Cardiac septum (tissue), 1 donor: ENCODE measurements around the gene GYS1. TPM values are rescaled to one million over a fixed set of nuclear protein-coding genes. Genes with fewer than 3 reads are reported as not detected.
"Not testable (repeated sequence)": the region's sequence is repeated elsewhere in the genome, so short reads cannot be mapped to it uniquely, and the experiment has no call there.

Experiments used
- DNase-seq: peaks from one replicate; pipeline ENCODE4 v3.0.0-alpha.2; 2020; ENCODE audit warnings: low spot score
- intact Hi-C: fragments of 100-400 bp; cut with DNase I; formaldehyde crosslinking; loops from one replicate; pipeline ENCODE4 v1.14.0; 2022
- long read RNA-seq: library from polyadenylated mRNA; unstranded; transcript quantifications from one replicate; pipeline ENCODE4 v2.0.0, GENCODE V29; 2021
- total RNA-seq: library from RNA; stranded (reverse); fragmentation: NEBNext Ultra II Directional; extraction: Animal tissue kit (Norgen Biotek cat#: 25700); gene quantifications from one replicate; pipeline ENCODE4 v1.2.1, GENCODE V29; 2021
- donor health status: DM: no; HTN: no; CAD: no.

The GYS1 gene
- total RNA-seq = 175 TPM
- long read RNA-seq, transcript GYS1-202 (16 exons, 3,574 nt) = major isoform, 17 of 87 reads
- long read RNA-seq, partial matches to known transcripts = 66 of 87 reads
- long read RNA-seq, other reads (novel, unspliced or antisense) = 4 of 87 reads

GRCh38 chr19:48993175-48994034, at the start of gene GYS1, which contains the start of gene RUVBL2:
TSS of gene GYS1 (minus strand) at chr19:48993309. CDS start at chr19:48993112, 197 bp downstream.
TSS of gene RUVBL2 (plus strand) at chr19:48993887. CDS start at chr19:48993912, 25 bp downstream.
- intact Hi-C loops = loop anchor here (5.0 to 10.0 kb wide), 2 partner anchors 154 to 211 kb away; no protein-coding TSS in a partner anchor
- peak; percentile 100 for DNase-seq

GRCh38 chr19:49042666-49043065, 49.6 kb upstream of the GYS1 start:
- intact Hi-C loops, DNase-seq: not testable (repeated sequence)

- intact Hi-C loops = no loop called here
These were observed 49.1 kb upstream of the GYS1 start for GRCh38 chr19:49042177-49042576.

GRCh38 chr19:49039736-49040135, 46.6 kb upstream of the GYS1 start:
- intact Hi-C loops, DNase-seq: not testable (repeated sequence)

More at GRCh38 chr19:49042177-49042576, 49.1 kb upstream of the GYS1 start:
- no peak for DNase-seq

- intact Hi-C loops = not testable (repeated sequence)
These were observed 45.6 kb upstream of the GYS1 start for GRCh38 chr19:49038557-49039276.

GRCh38 chr19:49038111-49038510, 45.0 kb upstream of the GYS1 start:
- DNase-seq, intact Hi-C loops: not testable (repeated sequence)

More at GRCh38 chr19:49038557-49039276, 45.6 kb upstream of the GYS1 start:
- not testable (repeated sequence) for DNase-seq

GRCh38 chr19:49036815-49037214, 43.7 kb upstream of the GYS1 start, which contains the start of gene CGB1:
TSS of gene CGB1 (minus strand) at chr19:49036895. CDS start at chr19:49036711, 184 bp downstream.
- intact Hi-C loops, DNase-seq: not testable (repeated sequence)

- intact Hi-C loops, DNase-seq: not testable (repeated sequence)
These were observed 38.7 kb upstream of the GYS1 start, which contains the start of gene CGB2 for GRCh38 chr19:49031642-49032301. TSS of gene CGB2 (plus strand) at chr19:49031890. CDS start at chr19:49032096, 206 bp downstream.

GRCh38 chr19:49030323-49030722, 37.2 kb upstream of the GYS1 start:
- DNase-seq, intact Hi-C loops: not testable (repeated sequence)

GRCh38 chr19:49029749-49030148, 36.6 kb upstream of the GYS1 start:
- intact Hi-C loops, DNase-seq: not testable (repeated sequence)

GRCh38 chr19:49028686-49029085, 35.6 kb upstream of the GYS1 start:
- DNase-seq, intact Hi-C loops: not testable (repeated sequence)

- DNase-seq, intact Hi-C loops: not testable (repeated sequence)
These were observed 32.5 kb upstream of the GYS1 start for GRCh38 chr19:49025599-49025998.

GRCh38 chr19:49025088-49025487, 32.0 kb upstream of the GYS1 start:
- DNase-seq, intact Hi-C loops: not testable (repeated sequence)

- DNase-seq, intact Hi-C loops: not testable (repeated sequence)
These were observed 31.1 kb upstream of the GYS1 start, which contains the start of gene CGB3 for GRCh38 chr19:49024233-49024632. TSS of gene CGB3 (minus strand) at chr19:49024333. CDS start at chr19:49023971, 362 bp downstream.

- DNase-seq = no peak
- intact Hi-C loops = no loop called here
These were observed 29.0 kb upstream of the GYS1 start for GRCh38 chr19:49022116-49022515.

- intact Hi-C loops = no loop called here
- no peak for DNase-seq
These were observed 28.1 kb upstream of the GYS1 start for GRCh38 chr19:49020931-49021895.

- no peak for DNase-seq
- intact Hi-C loops = no loop called here
These were observed 27.2 kb upstream of the GYS1 start for GRCh38 chr19:49020342-49020741.
